ENCODE data around the gene HES1.
A peak's percentile ranks its signal among the peaks of the same experiment; 100 is the strongest.

Gene HES1

GRCh38 chr3:194170793-194171192 lies 34.8 kb downstream of the HES1 start:
- no peak for DNase-seq

- no peak for DNase-seq
These were observed 38.5 kb downstream of the HES1 start for GRCh38 chr3:194174406-194174805.

GRCh38 chr3:194174980-194175379 lies 39.0 kb downstream of the HES1 start:
- no peak for DNase-seq

GRCh38 chr3:194176274-194176991 lies 40.5 kb downstream of the HES1 start:
- DNase-seq, result no peak

- DNase-seq, result no peak
These were observed 41.2 kb downstream of the HES1 start for GRCh38 chr3:194177141-194177540.

GRCh38 chr3:194178128-194178527 lies 42.2 kb downstream of the HES1 start:
- no peak for DNase-seq

GRCh38 chr3:194178669-194179068 lies 42.7 kb downstream of the HES1 start:
- DNase-seq, result no peak

GRCh38 chr3:194180570-194180969 lies 44.6 kb downstream of the HES1 start:
- no peak for DNase-seq

- no peak for DNase-seq
These were observed 45.9 kb downstream of the HES1 start for GRCh38 chr3:194181612-194182529.

- DNase-seq, result no peak
These were observed 47.3 kb downstream of the HES1 start for GRCh38 chr3:194183271-194183670.

- peak; percentile 74 for DNase-seq
These were observed 48.4 kb downstream of the HES1 start for GRCh38 chr3:194184265-194184751.

- no peak for DNase-seq
These were observed 48.9 kb downstream of the HES1 start for GRCh38 chr3:194184801-194185200.

GRCh38 chr3:194185221-194185620 lies 49.3 kb downstream of the HES1 start:
- DNase-seq, result no peak

- no peak for DNase-seq
These were observed 51.4 kb downstream of the HES1 start for GRCh38 chr3:194187233-194187944.

Data from NCI-H345 (cell line).